Activated effector memory CD4-positive, alpha-beta T cell treated with Interleukin-2 at 50 U/mL for 16 hours (primary cell): ENCODE measurements around the gene MOGAT3.
"Not testable (repeated sequence)": the region's sequence is repeated elsewhere in the genome, so short reads cannot be mapped to it uniquely, and the experiment has no call there.

Experiments
- DNase-seq: peaks from one replicate; pipeline ENCODE4 v3.0.0-alpha.2; 2020

The MOGAT3 gene

GRCh38 chr7:101203740-101204738 is 3.2 kb upstream of the MOGAT3 start:
- peak; percentile 30 for DNase-seq

DNA sequence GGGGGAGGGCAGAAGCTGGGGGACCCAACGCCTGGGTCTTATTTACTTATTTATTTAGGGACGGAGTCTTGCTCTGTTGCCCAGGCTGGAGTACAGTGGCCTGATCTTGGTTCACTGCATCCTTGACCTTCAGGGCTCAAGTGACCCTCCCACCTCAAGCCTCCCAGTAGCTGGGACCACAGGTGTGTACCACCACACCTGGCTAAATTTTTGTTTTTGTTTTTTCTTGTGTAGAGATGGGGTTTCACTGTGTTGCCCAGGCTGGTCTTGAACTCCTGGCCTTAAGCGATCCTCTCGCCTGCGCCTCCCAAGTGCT is 1.7 kb upstream of the MOGAT3 start:
- DNase-seq: no peak

DNA sequence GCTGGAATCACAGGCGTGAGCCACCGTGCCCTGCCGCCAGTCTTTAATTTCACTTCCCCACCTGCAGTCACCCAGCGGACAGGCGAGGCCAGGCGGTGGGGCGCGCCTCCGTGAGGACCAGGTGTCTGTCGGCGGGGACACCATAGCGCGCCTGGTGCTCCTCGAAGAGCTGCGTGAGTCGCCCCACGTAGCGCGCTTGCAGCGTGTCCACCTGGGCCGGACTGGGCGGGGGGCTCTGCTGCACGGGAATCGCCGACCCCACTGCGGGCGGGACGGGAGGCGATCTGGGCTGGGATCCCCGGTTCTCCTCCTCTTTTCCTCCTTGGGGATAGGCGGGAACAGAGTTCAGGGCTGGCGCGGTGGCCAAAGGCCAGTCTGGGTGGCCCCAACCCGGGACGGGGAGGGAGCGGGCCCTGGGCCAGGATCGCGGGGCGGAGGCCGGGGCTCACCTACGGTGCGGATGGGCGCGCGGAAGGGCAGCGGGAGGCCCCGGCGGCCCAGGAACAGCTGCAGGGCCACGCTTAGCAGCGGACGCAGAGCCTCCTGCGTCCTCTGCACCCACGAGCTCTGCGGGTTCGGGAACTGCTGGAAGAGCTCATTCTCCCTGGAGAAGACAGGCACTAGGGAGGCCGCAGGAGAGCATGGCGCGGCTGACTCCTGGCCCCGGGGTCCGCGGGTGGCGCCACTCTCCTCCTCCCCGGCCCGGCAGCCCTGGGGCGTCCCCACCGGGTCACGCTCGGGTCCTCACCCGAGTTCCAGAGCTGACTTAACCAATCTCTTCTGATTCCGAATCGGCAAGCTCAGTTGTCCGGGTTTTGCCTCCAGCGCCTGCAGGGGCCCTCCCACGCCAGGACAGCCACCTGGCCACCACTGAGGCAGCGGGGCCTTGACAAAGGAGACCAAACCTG is 1.1 kb upstream of the MOGAT3 start:
- no peak for DNase-seq

- no peak for DNase-seq
Measured at GRCh38 chr7:101200504-101200861, 353 bp downstream of the MOGAT3 start.

DNA sequence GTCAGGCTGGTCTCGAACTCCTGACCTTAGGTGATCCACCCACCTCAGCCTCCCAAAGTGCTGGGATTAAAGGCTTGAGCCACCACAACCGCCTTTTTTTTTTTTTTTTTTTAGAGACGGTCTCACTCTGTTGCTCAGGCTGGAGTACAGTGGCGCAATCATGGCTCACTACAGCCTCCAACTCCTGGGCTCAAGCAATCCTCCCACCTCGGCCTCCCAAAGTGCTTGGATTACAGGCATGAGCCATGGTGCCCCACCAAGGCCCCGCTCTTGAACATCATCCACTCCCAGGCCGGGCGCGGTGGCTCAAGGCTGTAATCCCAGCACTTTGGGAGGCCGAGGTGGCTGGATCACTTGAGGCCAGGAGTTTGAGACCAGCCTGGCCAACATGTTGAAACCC is 1.3 kb downstream of the MOGAT3 start:
- not testable (repeated sequence) for DNase-seq

DNA sequence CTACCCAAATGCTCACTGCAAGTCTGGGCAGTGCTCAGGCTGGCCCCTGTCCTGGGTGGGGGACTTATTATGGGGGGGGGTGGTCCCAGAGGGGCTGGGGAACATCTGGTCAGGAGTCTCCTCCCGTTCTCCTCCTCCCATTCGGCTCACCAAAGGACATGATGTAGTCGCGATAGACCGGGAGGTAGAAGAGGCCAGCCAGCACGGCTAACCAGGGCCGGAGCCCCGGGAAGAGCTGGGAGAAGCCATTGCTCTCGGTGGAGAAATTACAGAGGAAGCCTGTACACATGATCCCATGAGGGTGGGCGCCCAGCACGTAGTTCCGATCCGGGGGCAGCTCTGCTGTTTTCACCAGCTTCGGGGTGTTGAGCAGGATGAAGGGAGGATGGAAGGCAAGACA is 2.4 kb downstream of the MOGAT3 start:
- no peak for DNase-seq

DNA sequence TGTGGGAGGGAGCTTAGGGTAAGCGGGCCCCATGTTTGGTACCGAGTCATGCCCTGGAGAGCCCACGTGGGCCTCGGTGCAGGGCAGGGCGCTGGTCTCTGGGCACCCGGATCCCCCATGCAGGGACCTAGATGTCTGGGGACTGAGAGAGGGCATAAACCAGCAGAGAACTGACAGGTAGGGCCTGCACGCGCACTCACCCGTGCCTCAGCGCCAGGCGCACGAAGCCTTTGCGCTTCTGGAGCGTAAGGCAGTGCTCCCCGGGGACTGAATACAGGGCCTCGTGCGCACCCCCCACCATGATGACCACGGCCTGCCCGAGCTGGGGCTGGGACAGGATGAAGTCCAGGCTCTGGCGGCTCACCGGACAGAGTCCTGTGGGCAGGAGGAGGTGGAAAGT is 2.8 kb downstream of the MOGAT3 start:
- DNase-seq: no peak

DNA sequence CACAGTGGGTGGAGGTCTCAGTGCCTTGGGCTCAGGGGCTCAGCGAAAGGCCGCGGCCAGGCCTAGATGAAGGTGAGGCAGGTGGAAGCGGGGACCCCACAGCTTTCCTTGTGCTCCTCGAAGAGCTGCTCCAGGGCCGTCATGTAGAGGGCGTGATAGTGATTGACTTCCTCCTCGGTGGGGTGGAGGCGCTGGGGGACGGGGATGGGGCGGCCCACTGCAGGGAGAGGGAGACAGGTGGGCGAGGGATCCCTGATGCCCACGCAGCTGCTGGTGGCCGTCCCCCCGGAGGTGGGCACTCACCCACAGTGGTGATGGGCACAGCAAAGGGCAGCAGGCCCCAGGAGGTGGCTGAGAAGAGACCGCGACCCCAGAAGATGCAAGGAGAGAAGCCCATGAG is 5.0 kb downstream of the MOGAT3 start:
- no peak for DNase-seq

DNA sequence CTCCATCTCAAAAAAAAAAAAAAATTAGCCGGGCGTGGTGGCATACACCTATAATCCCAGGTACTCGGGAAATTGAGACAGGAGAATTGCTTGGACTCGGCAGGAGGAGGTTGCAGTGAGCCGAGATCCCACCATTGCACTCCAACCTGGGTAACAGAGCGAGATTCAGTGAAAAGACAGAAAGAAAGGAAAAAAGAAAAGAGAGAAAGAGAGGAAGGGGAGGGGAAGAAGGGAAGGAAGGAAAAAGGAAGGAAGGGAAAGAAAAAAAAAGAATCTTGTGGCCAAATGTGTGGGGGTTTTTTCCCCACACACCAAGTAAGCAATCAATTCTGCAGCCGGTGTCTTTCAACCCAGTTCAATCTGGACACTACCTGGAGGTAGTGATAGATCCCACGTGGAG is 11.7 kb downstream of the MOGAT3 start:
- DNase-seq: no peak

DNA sequence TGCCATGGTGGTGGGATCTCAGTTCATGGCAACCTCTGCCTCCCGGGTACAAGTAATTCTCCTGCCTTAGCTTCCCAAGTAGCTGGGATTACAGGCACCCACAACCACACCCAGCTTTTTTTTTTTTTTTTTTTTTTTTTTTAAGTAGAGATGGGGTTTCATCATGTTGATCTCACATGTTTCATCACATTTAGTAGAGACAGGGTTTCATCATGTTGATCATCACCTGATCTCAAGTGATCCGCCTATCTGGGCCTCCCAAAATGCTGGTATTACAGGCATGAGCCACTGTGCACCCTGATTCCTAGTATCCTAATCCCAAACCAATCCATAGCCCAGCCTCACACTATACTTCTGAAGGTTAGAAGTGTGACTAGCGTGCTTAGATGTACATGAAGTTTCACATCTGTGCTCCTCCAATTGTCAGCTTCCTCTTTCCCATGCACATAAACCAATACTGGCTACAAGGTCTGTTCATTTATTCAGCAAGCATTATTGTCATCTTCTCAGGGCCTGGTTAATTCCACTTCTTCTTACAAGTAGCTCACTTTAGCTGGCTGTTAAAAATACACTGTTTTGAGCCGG is 13.9 kb downstream of the MOGAT3 start:
- no peak for DNase-seq

DNA sequence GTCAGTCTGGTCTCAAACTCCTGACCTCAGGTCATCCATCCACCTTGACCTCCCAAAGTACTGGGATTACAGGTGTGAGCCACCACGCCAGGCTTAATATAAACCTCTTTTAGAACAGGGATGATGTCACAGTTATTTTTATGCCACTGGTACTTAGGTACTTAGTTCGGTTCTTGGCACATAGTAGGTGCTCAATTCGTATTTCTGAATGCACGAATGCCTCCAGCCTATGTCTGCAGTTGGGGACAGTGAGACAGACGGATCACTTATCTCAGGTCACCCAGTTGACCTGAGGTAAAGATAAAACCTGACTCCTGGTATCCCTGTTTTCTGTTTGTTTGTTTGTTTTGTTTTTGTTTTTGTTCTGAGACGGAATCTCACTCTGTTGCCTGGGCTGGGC is 14.6 kb downstream of the MOGAT3 start:
- no peak for DNase-seq

GRCh38 chr7:101185258-101185839 is 15.5 kb downstream of the MOGAT3 start:
- no peak for DNase-seq

DNA sequence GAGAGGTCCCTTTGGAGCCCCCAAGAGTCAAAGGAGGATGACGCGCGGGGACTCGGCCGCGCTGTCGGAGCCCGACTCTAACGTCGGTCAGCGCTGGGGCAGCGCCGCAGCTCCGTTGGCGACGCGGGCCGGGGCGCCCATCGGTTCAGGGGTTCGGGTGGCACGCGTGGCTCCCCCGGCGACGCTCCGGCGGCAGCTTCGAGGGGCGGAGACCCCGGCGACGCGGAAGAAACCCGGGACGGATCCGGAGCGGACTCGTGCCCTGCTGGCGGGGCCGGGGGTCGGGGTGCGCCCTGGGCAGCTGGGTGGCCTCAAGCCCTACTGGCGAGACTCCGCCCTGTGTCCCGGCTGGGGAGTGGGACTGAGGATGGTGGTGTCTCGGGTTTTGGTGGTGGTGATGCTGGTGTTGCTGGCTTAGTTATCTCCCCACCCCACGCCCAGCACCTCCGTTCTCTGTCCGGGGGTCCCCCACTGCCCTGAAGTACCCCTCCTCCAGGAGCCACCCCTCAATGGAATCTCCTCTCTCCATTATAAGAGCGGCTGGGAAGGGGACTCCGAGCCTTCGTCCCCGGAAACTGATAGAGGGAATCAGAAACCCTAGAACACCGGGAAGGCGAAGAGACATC is 20.6 kb downstream of the MOGAT3 start, which contains the start of gene NAT16:
Gene NAT16, minus strand, starts transcription at position 164 of the 626 bp plus-strand sequence. CDS start 5,486 bp downstream, outside the sequence.
- no peak for DNase-seq

DNA sequence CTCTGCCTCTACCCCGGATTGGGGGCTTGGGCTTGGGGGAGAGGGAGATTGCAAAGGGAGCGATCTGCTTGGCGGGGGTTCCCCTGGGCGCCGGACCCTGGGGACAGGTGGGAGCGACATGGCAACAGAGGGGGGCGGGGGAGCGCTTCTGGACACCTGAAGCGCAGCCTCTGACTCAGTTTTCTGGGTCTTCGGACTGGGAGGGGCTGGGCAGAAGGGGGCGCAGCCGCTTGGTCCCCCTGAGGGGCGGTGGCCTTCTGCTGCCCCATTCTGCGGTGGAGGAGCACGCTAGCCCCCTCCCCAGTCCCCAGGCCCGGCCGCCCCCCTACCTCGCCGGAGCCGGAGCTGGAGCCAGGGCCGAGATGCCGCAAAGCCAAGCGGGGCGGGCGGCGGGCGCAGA is 21.1 kb downstream of the MOGAT3 start:
- no peak for DNase-seq

DNA sequence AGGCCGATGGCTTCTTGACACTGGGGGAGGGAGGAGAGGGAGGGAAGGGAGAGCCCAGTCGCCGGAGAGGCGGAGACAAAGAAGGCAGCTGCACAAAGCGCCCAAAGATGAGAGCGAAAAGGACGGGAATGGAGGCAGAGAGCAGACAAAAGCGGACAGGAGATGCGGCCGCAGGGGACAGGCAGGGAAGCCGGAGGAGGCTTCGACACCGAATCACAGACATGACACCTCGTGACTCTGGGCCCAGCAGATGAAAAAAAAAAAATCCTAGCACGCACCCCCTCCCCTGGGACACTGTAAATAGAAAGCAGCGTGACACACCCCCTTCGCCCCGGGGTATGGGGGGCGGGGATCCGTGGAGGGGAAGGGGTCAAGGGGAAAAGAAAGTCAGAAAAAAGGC is 21.7 kb downstream of the MOGAT3 start:
- no peak for DNase-seq

DNA sequence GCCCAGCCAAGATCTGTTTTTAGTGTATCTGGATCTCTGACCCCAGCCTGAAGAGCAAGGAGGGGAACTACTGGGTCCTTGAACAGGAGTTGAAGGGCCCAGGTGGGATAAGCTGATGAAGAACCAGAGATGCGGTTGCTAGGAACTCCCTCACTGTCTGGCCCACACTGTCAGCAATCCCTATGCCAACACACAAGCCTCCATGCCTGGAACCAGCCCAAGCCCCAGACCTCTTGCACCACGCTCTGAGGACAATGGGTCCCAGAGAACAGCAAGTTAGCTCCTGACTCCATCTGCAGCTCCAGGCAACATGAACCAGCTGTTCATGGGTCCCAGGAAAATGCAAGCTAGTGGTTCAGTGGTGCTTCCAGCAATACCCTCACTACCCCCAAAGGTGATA is 23.2 kb downstream of the MOGAT3 start:
- no peak for DNase-seq

GRCh38 chr7:101175664-101176063 is 25.2 kb downstream of the MOGAT3 start:
- no peak for DNase-seq

- DNase-seq: no peak
Measured at GRCh38 chr7:101174322-101174854, 26.4 kb downstream of the MOGAT3 start.

DNA sequence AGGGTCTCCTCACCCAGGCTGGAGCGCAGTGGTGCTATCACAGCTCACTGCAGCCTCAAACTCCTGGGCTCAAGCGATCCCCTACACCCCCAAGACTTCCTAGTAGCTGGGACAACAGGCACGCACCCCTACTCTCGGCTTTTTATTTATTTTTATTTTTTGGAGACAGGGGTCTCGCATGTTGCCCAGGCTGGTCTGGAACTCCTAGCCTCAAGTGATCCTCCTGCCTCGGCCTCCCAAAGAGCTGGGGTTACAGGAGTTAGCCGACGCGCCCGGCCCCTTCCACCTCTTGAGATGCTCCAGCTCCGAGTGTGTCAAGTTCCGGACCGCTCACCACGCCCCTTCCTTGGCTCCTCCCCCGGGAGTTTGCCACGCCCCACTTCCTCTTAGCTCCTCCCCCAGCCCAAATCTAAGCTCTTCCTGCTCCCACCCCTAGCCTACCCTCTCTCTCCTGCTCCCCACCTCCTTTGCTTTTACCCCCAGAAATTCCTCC is 27.0 kb downstream of the MOGAT3 start:
- DNase-seq: peak; percentile 45

DNA sequence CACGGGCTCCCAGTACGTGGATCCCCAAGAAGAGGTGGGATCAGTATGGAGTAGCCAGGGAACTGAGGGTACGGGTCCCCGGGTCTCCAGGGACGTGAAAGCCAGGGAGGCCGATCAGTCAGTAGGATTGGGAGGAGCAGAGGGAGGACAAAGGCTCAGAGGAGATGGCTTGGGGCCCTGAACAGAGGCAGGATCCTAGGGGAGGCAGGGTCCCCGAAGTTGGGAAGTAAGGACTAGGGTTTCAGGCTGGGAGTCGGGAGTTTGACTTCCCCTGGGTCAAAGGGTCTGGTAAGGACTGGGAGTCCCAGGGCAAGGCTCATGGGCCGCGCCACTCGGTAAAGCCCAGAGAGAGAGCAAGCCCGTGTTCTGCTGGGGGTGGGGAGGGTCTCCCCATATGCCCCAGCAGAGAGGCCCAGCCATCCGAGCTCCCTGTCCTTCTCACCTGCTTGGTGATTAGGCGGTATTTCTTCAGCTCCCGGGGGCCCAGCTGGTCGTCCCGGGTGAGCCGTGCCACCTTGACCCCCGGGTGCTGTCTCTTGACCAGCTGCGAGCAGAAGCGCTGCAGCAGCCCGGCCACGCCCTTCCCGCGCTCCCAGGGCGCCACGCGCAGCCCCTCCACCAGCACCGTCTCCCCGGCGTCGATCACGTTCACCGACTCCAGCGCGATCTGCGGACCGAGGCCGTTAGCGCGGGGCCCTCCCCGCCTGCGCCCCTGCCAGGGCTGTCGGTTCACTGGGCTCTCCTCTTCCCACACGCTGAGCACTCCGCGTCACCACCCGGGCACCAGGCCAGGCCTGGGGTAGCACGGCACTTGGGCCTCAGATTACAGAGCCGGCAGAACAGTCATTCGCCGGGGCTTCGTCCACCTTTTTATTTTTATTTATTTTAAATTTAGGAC is 27.7 kb downstream of the MOGAT3 start:
- no peak for DNase-seq
